PC-3 (cell line): ENCODE results near the gene S1PR2. TPM values are rescaled to one million over a fixed set of nuclear protein-coding genes. Genes with fewer than 3 reads are reported as not detected.

Experiments used
- ATAC-seq: fragments of 200-7000 bp; cut with Tn5 transposase; 2 replicates; pipeline ENCODE4 v1.9.1; 2020; ENCODE audit warnings: mild to moderate bottlenecking, moderate library complexity
- BruUV-seq: library from RNA; stranded (reverse); fragments of 400-500 nt; replicated peaks from 2 replicates; lab custom pipeline; 2021; lab: Mats Ljungman, UMichigan
- CTCF ChIA-PET: fragments of 300-600 bp; sonication (Branson Sonifier 250); formaldehyde crosslinking; loops from one replicate; lab custom pipeline; 2022; ENCODE audit warnings: antibody characterized with exemption; lab: Charles Lee
- POLR2A ChIA-PET: fragments of 300-600 bp; sonication (Branson Sonifier 250); formaldehyde crosslinking; loops from one replicate; lab custom pipeline; 2022; ENCODE audit warnings: antibody characterized with exemption; ENCODE audit not compliant: unreplicated experiment; lab: Charles Lee
- DNase-seq: peaks from one replicate; pipeline ENCODE4 v3.0.0-alpha.2; 2015
- H2AFZ ChIP-seq: fragments of 300-600 bp; sonication (generic); 2 replicates; pipeline ENCODE4 v1.6.0; 2016; ENCODE audit warnings: antibody characterized with exemption, low read length
- H3F3A ChIP-seq: fragments of 300-600 bp; sonication (generic); one replicate; pipeline ENCODE4 v1.6.0; 2017; ENCODE audit warnings: antibody characterized with exemption, low read length, control low read depth, mild to moderate bottlenecking; ENCODE audit not compliant: unreplicated experiment
- H3K27ac ChIP-seq: fragments of 300-600 bp; sonication (generic); 2 replicates; pipeline ENCODE4 v1.5.1; 2016; ENCODE audit warnings: mild to moderate bottlenecking, low read length
- H3K27me3 ChIP-seq: fragments of 300-600 bp; sonication (generic); 2 replicates; pipeline ENCODE4 v1.6.1; 2016; ENCODE audit warnings: low read length, mixed read lengths
- H3K36me3 ChIP-seq: fragments of 300-600 bp; sonication (generic); 2 replicates; pipeline ENCODE4 v1.6.1; 2016; ENCODE audit warnings: low read depth, mixed run types, low read length, mixed read lengths
- H3K4me1 ChIP-seq: fragments of 300-600 bp; sonication (generic); 2 replicates; pipeline ENCODE4 v1.5.1; 2016; ENCODE audit warnings: low read length; ENCODE audit not compliant: insufficient read depth
- H3K4me2 ChIP-seq: fragments of 300-600 bp; sonication (generic); 2 replicates; pipeline ENCODE4 v1.6.0; 2016; ENCODE audit warnings: low read length
- H3K4me3 ChIP-seq: fragments of 300-600 bp; sonication (generic); 2 replicates; pipeline ENCODE4 v1.5.1; 2016; ENCODE audit warnings: mild to moderate bottlenecking, low read length, mixed read lengths
- H3K79me2 ChIP-seq: fragments of 300-600 bp; sonication (generic); 2 replicates; pipeline ENCODE4 v1.6.1; 2017; ENCODE audit warnings: low read length, mixed read lengths
- H3K9ac ChIP-seq: fragments of 300-600 bp; sonication (generic); 2 replicates; pipeline ENCODE4 v1.6.0; 2016; ENCODE audit warnings: mild to moderate bottlenecking, low read length
- H3K9me2 ChIP-seq: fragments of 300-600 bp; sonication (generic); replicated peaks from 2 replicates; pipeline ENCODE4 v1.6.1; 2016; ENCODE audit warnings: mixed run types, low read length, mixed read lengths
- H3K9me3 ChIP-seq: fragments of 300-600 bp; sonication (generic); 2 replicates; pipeline ENCODE4 v1.6.1; 2016; ENCODE audit warnings: low read length, mixed read lengths
- H4K20me1 ChIP-seq: fragments of 300-600 bp; sonication (generic); 2 replicates; pipeline ENCODE4 v1.6.1; 2016; ENCODE audit warnings: low read length, mixed read lengths
- CTCF ChIP-seq: fragments of 300-600 bp; sonication (generic); conservative IDR thresholded peaks from 2 replicates; pipeline ENCODE4 v1.5.1; 2017; ENCODE audit warnings: antibody characterized with exemption, low read depth, mild to moderate bottlenecking, low read length
- EZH2 ChIP-seq: fragments of 300-600 bp; sonication (generic); IDR thresholded peaks from one replicate; pipeline ENCODE4 v1.6.1; 2017; ENCODE audit warnings: antibody characterized with exemption, mild to moderate bottlenecking, low read length; ENCODE audit not compliant: unreplicated experiment
- EZH2phosphoT487 ChIP-seq: fragments of 300-600 bp; sonication (generic); IDR thresholded peaks from 2 replicates; pipeline ENCODE4 v1.6.1; 2018; ENCODE audit warnings: mild to moderate bottlenecking, antibody characterized with exemption, low read length, borderline replicate concordance
- intact Hi-C: fragments of 100-400 bp; cut with micrococcal nuclease; formaldehyde crosslinking; loops from 2 replicates; pipeline ENCODE4 v1.9.0; 2023
- total RNA-seq: library from RNA; depleted of rRNA; stranded (reverse); fragments of >200 nt; gene quantifications from 2 replicates; pipeline ENCODE4 v1.2.3, GENCODE V29; 2014

S1PR2 gene
- total RNA-seq, 1 experiment from 2014 or later: 4.1 TPM

- DNase-seq (no peak), ATAC-seq (no peak)
- H3K27ac ChIP-seq: no peak overlapping the region
- BruUV-seq: no TSS peak
- no peak overlapping the region for H3K9ac ChIP-seq
- no peak overlapping the region for H3K4me2 ChIP-seq
- H3F3A ChIP-seq: no peaks in the 10 kb centered on the region
- no peaks in the 10 kb centered on the region for H3K27me3 ChIP-seq
- no peaks in the 10 kb centered on the region for H3K36me3 ChIP-seq
- no peak overlapping the region for H3K4me3 ChIP-seq
- H3K4me1 ChIP-seq: peaks cover 10% of the 10 kb centered on the region
- H2AFZ ChIP-seq: no peak overlapping the region
- intact Hi-C loops: no loop called here
- no peaks in the 10 kb centered on the region for H4K20me1 ChIP-seq
- H3K9me2 ChIP-seq: no peaks in the 10 kb centered on the region
- no peaks in the 10 kb centered on the region for H3K9me3 ChIP-seq
- POLR2A ChIA-PET: no interaction called here
- CTCF ChIA-PET: no interaction called here
- no peaks in the 10 kb centered on the region for H3K79me2 ChIP-seq
- TF ChIP-seq EZH2phosphoT487 (no peak), CTCF (no peak), EZH2 (no peak)
Observed at GRCh38 chr19:10226021-10226375, 5.1 kb downstream of the S1PR2 start.

GRCh38 chr19:10224337-10224736, 6.8 kb downstream of the S1PR2 start:
- no peaks in the 10 kb centered on the region for H3K4me1 ChIP-seq
- BruUV-seq: no TSS peak
- H3K9me3 ChIP-seq: no peaks in the 10 kb centered on the region
- H3K4me3 ChIP-seq: no peak overlapping the region
- DNase-seq: no peak
- no peak overlapping the region for H3K27ac ChIP-seq
- no peaks in the 10 kb centered on the region for H3K9me2 ChIP-seq
- POLR2A ChIA-PET: no interaction called here
- no peaks in the 10 kb centered on the region for H3K36me3 ChIP-seq
- no peak for ATAC-seq
- no peaks in the 10 kb centered on the region for H3F3A ChIP-seq
- no peaks in the 10 kb centered on the region for H3K79me2 ChIP-seq
- TF ChIP-seq EZH2 (no peak), CTCF (no peak)
- no peak overlapping the region for H3K4me2 ChIP-seq
- H3K27me3 ChIP-seq: no peaks in the 10 kb centered on the region
- no peak overlapping the region for H3K9ac ChIP-seq
- CTCF ChIA-PET: no interaction called here
- no peak overlapping the region for H2AFZ ChIP-seq
- no peaks in the 10 kb centered on the region for H4K20me1 ChIP-seq
- intact Hi-C loops: no loop called here

GRCh38 chr19:10223488-10224213, 7.5 kb downstream of the S1PR2 start:
- Histone ChIP-seq H2AFZ (no peak overlapping the region), H3K9ac (no peak overlapping the region), H3K36me3 (no peaks in the 10 kb centered on the region), H3K9me3 (no peaks in the 10 kb centered on the region), H3K4me3 (no peak overlapping the region), H3K9me2 (no peaks in the 10 kb centered on the region), H4K20me1 (no peaks in the 10 kb centered on the region), H3K27ac (no peak overlapping the region), H3K4me2 (no peak overlapping the region), H3K27me3 (no peaks in the 10 kb centered on the region), H3K79me2 (no peaks in the 10 kb centered on the region), H3K4me1 (no peaks in the 10 kb centered on the region), H3F3A (no peaks in the 10 kb centered on the region)
- intact Hi-C loops: no loop called here
- CTCF ChIA-PET: no interaction called here
- POLR2A ChIA-PET: no interaction called here
- DNase-seq (no peak), ATAC-seq (no peak)
- TF ChIP-seq CTCF (no peak), EZH2phosphoT487 (no peak), EZH2 (no peak)
- BruUV-seq: no TSS peak
